CD14-positive monocyte (primary cell): Measurements from ENCODE around the gene NXPE1. TPM values are rescaled to one million over a fixed set of nuclear protein-coding genes. Genes with fewer than 3 reads are reported as not detected.

Experiments
- DNase-seq, 3 donors: peaks; one replicate each; pipeline ENCODE4 v3.0.0-alpha.2; 2011 to 2022
- H2AFZ ChIP-seq: 2 replicates; pipeline ENCODE4 v1.6.0; 2012; ENCODE audit warnings: mild to moderate bottlenecking, low read depth, low read length, inconsistent platforms; ENCODE audit not compliant: insufficient read depth, poor library complexity, severe bottlenecking
- H3K27ac ChIP-seq, 2 donors: 1 replicate in 1 of 2; 2 replicates in 1 of 2; pipeline ENCODE4 v1.5.1; 2012 to 2013; ENCODE audit warnings: low read length in 2 of 2, control low read depth in 1 of 2, inconsistent platforms in 1 of 2, low read depth in 1 of 2, mild to moderate bottlenecking in 1 of 2
- H3K27me3 ChIP-seq, 2 donors: one replicate each; pipeline versions ENCODE4 v1.6.0 to v1.6.1; 2011 to 2013; ENCODE audit warnings: low read length in 2 of 2; ENCODE audit not compliant: control insufficient read depth in 2 of 2, insufficient read depth in 2 of 2
- H3K36me3 ChIP-seq, 2 donors: replicated peaks in 1 of 2; 1 replicate in 1 of 2; 2 replicates in 1 of 2; pipeline versions ENCODE4 v1.5.1 to v1.6.1; 2012 to 2013; ENCODE audit warnings: low read length in 2 of 2, control low read depth in 1 of 2, inconsistent platforms in 1 of 2, mild to moderate bottlenecking in 1 of 2; ENCODE audit not compliant: insufficient read depth in 2 of 2, control insufficient read depth in 1 of 2
- H3K4me1 ChIP-seq, 2 donors: 1 replicate in 1 of 2; 2 replicates in 1 of 2; pipeline versions ENCODE4 v1.5.1 to v1.6.1; 2012 to 2013; ENCODE audit warnings: low read length in 2 of 2, control low read depth in 1 of 2, inconsistent platforms in 1 of 2, mild to moderate bottlenecking in 1 of 2, moderate library complexity in 1 of 2; ENCODE audit not compliant: insufficient read depth in 2 of 2, control insufficient read depth in 1 of 2
- H3K4me2 ChIP-seq: replicated peaks from 2 replicates; pipeline ENCODE3; 2012; ENCODE audit warnings: low read length, moderate library complexity, mild to moderate bottlenecking; ENCODE audit not compliant: poor library complexity, severe bottlenecking; ENCODE audit errors: extremely low read depth
- H3K4me3 ChIP-seq, 3 experiments: fragments of 200-600 bp in 1 of 3; sonication (generic) in 1 of 3; replicated peaks in 1 of 3; 1 replicate in 2 of 3; 2 replicates in 1 of 3; pipeline ENCODE4 v1.5.1; 2011 to 2013; ENCODE audit warnings: low read length in 3 of 3, mild to moderate bottlenecking in 3 of 3, control low read depth in 2 of 3, low read depth in 2 of 3, inconsistent platforms in 1 of 3, moderate library complexity in 1 of 3
- H3K79me2 ChIP-seq: 2 replicates; pipeline ENCODE4 v1.6.0; 2012; ENCODE audit warnings: mild to moderate bottlenecking, control low read depth, inconsistent platforms, low read length, moderate library complexity; ENCODE audit not compliant: insufficient read depth
- H3K9ac ChIP-seq: 2 replicates; pipeline ENCODE4 v1.6.0; 2017; ENCODE audit warnings: low read length, mild to moderate bottlenecking; ENCODE audit not compliant: insufficient read depth, poor library complexity, severe bottlenecking
- H3K9me3 ChIP-seq, 2 donors: replicated peaks in 1 of 2; 1 replicate in 1 of 2; 2 replicates in 1 of 2; pipeline versions ENCODE4 v1.5.1 to v1.6.1; 2012 to 2013; ENCODE audit warnings: low read length in 2 of 2, control low read depth in 1 of 2; ENCODE audit not compliant: control insufficient read depth in 1 of 2, insufficient read depth in 1 of 2
- H4K20me1 ChIP-seq: 2 replicates; pipeline ENCODE4 v1.6.0; 2012; ENCODE audit warnings: mild to moderate bottlenecking, low read length, control low read depth, moderate library complexity; ENCODE audit not compliant: insufficient read depth
- H3K27ac Mint-ChIP-seq, 7 donors: one replicate each; pipeline ENCODE4 v1.8.0; 2020; ENCODE audit warnings: mild to moderate bottlenecking in 7 of 7, mixed read lengths in 7 of 7, moderate library complexity in 6 of 7, inconsistent platforms in 2 of 7
- H3K27me3 Mint-ChIP-seq, 3 donors: one replicate each; pipeline ENCODE4 v1.8.0; 2021 to 2022; ENCODE audit warnings: low read depth in 3 of 3, mild to moderate bottlenecking in 3 of 3, mixed read lengths in 3 of 3, moderate library complexity in 3 of 3, inconsistent platforms in 1 of 3
- H3K36me3 Mint-ChIP-seq, 2 donors: one replicate each; pipeline ENCODE4 v1.8.0; 2020; ENCODE audit warnings: mixed read lengths in 2 of 2, inconsistent platforms in 1 of 2, mild to moderate bottlenecking in 1 of 2
- H3K4me1 Mint-ChIP-seq: one replicate; pipeline ENCODE4 v1.8.0; 2020; ENCODE audit warnings: mild to moderate bottlenecking, mixed read lengths
- H3K4me3 Mint-ChIP-seq, 2 donors: one replicate each; pipeline ENCODE4 v1.8.0; 2020; ENCODE audit warnings: mild to moderate bottlenecking in 2 of 2, mixed read lengths in 2 of 2, moderate library complexity in 1 of 2
- H3K9me3 Mint-ChIP-seq, 7 donors: one replicate each; pipeline ENCODE4 v1.8.0; 2020 to 2022; ENCODE audit warnings: mixed read lengths in 7 of 7, mild to moderate bottlenecking in 6 of 7, moderate library complexity in 6 of 7, inconsistent platforms in 2 of 7
- CTCF ChIP-seq: fragments of 200-600 bp; IDR thresholded peaks from one replicate; pipeline ENCODE4 v1.8.0; 2022; ENCODE audit warnings: antibody characterized with exemption, mild to moderate bottlenecking
- WGBS: methylation state at CpG from one replicate; pipeline ENCODE4 v1.1.5; 2013; ENCODE audit warnings: missing lambda C conversion rate; ENCODE audit not compliant: insufficient coverage; 5-methylcytosine and 5-hydroxymethylcytosine counted together
- intact Hi-C, 2 donors: fragments of 100-400 bp; cut with micrococcal nuclease; formaldehyde crosslinking; loops; one replicate each; pipeline versions ENCODE4 v1.15.0 to v1.15.1; 2023
- polyA plus RNA-seq, 3 donors: library from polyadenylated mRNA; depleted of rRNA in 1 of 3; unstranded in 2 of 3; stranded (reverse) in 1 of 3; fragments of 300-500 nt in 2 of 3; fragments of >200 nt in 1 of 3; fragmentation: Illumina TruSeq in 2 of 3; gene quantifications; 1 replicate in 2 of 3; 2 replicates in 1 of 3; pipeline ENCODE4 v1.2.3, GENCODE V29; 2012 to 2021

Gene NXPE1
- polyA plus RNA-seq, 3 donors = not detected

DNA sequence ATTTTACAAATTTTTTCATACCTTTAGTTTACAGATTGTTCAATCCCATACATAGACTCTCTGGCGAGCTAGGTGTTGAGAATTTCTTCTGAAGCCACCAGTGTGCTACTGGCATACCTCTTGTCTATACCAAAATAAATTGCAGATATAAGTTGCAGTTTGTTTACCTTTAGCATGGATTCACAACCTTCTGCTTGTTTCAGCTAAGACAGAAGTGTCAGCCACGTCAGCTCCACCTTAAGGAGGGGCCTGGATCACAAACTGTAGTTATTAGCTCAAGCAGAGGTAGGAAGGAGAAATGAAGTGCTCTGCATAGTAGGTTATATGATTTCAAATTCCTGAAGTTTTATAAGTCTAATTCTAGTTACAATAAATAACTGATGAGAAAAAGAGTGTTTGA lies 35.9 kb upstream of the NXPE1 start, which contains the start of gene NXPE4:
TSS of gene NXPE4 (minus strand) at position 216 of the 400 bp plus-strand sequence. CDS start 1,027 bp downstream, outside the sequence.
- no peaks in the 10 kb centered on the region for H3K36me3 Mint-ChIP-seq
- Histone ChIP-seq H4K20me1 (no peaks in the 10 kb centered on the region), H3K4me2 (no peak within 1 kb of the TSS), H3K27me3 (no peaks in the 10 kb centered on the region), H3K79me2 (no peaks in the 10 kb centered on the region), H3K9ac (no peak within 1 kb of the TSS), H3K27ac (no peak within 1 kb of the TSS), H3K9me3 (no peaks in the 10 kb centered on the region), H2AFZ (no peak within 1 kb of the TSS), H3K4me3 (no peak within 1 kb of the TSS), H3K4me1 (no peaks in the 10 kb centered on the region), H3K36me3 (no peaks in the 10 kb centered on the region)
- H3K27ac Mint-ChIP-seq = no peak within 1 kb of the TSS
- no peak for DNase-seq
- intact Hi-C loops = no loop called here
- no peaks in the 10 kb centered on the region for H3K27me3 Mint-ChIP-seq
- peaks cover 0 to 1% (median 0%) of the 10 kb centered on the region in 7 donors for H3K9me3 Mint-ChIP-seq
- TF ChIP-seq CTCF = no peak
- no CpG with 5 or more reads among the region's 2 CpGs for WGBS
- no peak within 1 kb of the TSS for H3K4me3 Mint-ChIP-seq
- H3K4me1 Mint-ChIP-seq = no peaks in the 10 kb centered on the region

- Mint-ChIP-seq H3K4me3 (no peak overlapping the region), H3K4me1 (no peaks in the 10 kb centered on the region), H3K27me3 (no peaks in the 10 kb centered on the region), H3K36me3 (no peaks in the 10 kb centered on the region), H3K9me3 (peaks cover 0 to 1% (median 0%) of the 10 kb centered on the region in 7 donors), H3K27ac (no peak overlapping the region)
- Histone ChIP-seq H3K4me3 (no peak overlapping the region), H4K20me1 (no peaks in the 10 kb centered on the region), H2AFZ (no peak overlapping the region), H3K4me2 (no peak overlapping the region), H3K4me1 (no peaks in the 10 kb centered on the region), H3K79me2 (no peaks in the 10 kb centered on the region), H3K36me3 (no peaks in the 10 kb centered on the region), H3K27ac (no peak overlapping the region), H3K9me3 (no peaks in the 10 kb centered on the region), H3K9ac (no peak overlapping the region), H3K27me3 (no peaks in the 10 kb centered on the region)
- WGBS = 100% methylated on average over 1 of the region's 3 CpGs
- DNase-seq = no peak
- intact Hi-C loops = no loop called here
- TF ChIP-seq CTCF = no peak
Measured at GRCh38 chr11:114594703-114595102, 35.0 kb upstream of the NXPE1 start.
